IPS-18a (cell line): Measurements from ENCODE around the gene TMEM163.
"Not testable (repeated sequence)": the region's sequence is repeated elsewhere in the genome, so short reads cannot be mapped to it uniquely, and the experiment has no call there.

ENCODE experiments used
- H3K27ac ChIP-seq: one replicate; pipeline ENCODE4 v1.5.1; 2013; ENCODE audit warnings: low read length
- H3K27me3 ChIP-seq: one replicate; pipeline ENCODE4 v1.6.1; 2013; ENCODE audit warnings: mild to moderate bottlenecking, low read length; ENCODE audit not compliant: control insufficient read depth, insufficient read depth
- H3K36me3 ChIP-seq: one replicate; pipeline ENCODE4 v1.6.1; 2013; ENCODE audit warnings: low read depth, low read length; ENCODE audit not compliant: control insufficient read depth
- H3K4me1 ChIP-seq: one replicate; pipeline ENCODE4 v1.6.1; 2013; ENCODE audit warnings: low read depth, low read length; ENCODE audit not compliant: control insufficient read depth
- H3K4me3 ChIP-seq: one replicate; pipeline ENCODE4 v1.5.1; 2013; ENCODE audit warnings: low read length
- H3K9ac ChIP-seq: one replicate; pipeline ENCODE4 v1.6.1; 2013; ENCODE audit warnings: mild to moderate bottlenecking, low read length, moderate library complexity
- H3K9me3 ChIP-seq: one replicate; pipeline ENCODE4 v1.6.1; 2013; ENCODE audit warnings: low read depth, low read length; ENCODE audit not compliant: control insufficient read depth

TMEM163 gene

GRCh38 chr2:134536296-134536695 lies 182.5 kb downstream of the TMEM163 start:
- Histone ChIP-seq H3K27me3 (no peaks in the 10 kb centered on the region), H3K4me3 (no peak overlapping the region), H3K9me3 (no peaks in the 10 kb centered on the region), H3K4me1 (peaks cover 12% of the 10 kb centered on the region), H3K27ac (no peak overlapping the region), H3K36me3 (no peaks in the 10 kb centered on the region), H3K9ac (no peak overlapping the region)

GRCh38 chr2:134532537-134532936 lies 186.3 kb downstream of the TMEM163 start:
- Histone ChIP-seq H3K27me3 (no peaks in the 10 kb centered on the region), H3K4me1 (peaks cover 12% of the 10 kb centered on the region), H3K36me3 (no peaks in the 10 kb centered on the region), H3K9me3 (no peaks in the 10 kb centered on the region), H3K27ac (no peak overlapping the region), H3K9ac (no peak overlapping the region), H3K4me3 (no peak overlapping the region)

- Histone ChIP-seq H3K4me3 (no peak overlapping the region), H3K27me3 (no peaks in the 10 kb centered on the region), H3K9ac (no peak overlapping the region), H3K9me3 (no peaks in the 10 kb centered on the region), H3K4me1 (peaks cover 6% of the 10 kb centered on the region), H3K27ac (no peak overlapping the region), H3K36me3 (no peaks in the 10 kb centered on the region)
Measured at GRCh38 chr2:134527381-134527780, 191.4 kb downstream of the TMEM163 start.

GRCh38 chr2:134522496-134523455 lies 196.0 kb downstream of the TMEM163 start:
- Histone ChIP-seq H3K27ac (no peak overlapping the region), H3K4me1 (no peaks in the 10 kb centered on the region), H3K9ac (no peak overlapping the region), H3K9me3 (no peaks in the 10 kb centered on the region), H3K27me3 (no peaks in the 10 kb centered on the region), H3K4me3 (no peak overlapping the region), H3K36me3 (no peaks in the 10 kb centered on the region)

- no peaks in the 10 kb centered on the region for H3K27me3 ChIP-seq
- H3K4me3 ChIP-seq, result no peak overlapping the region
- no peak overlapping the region for H3K9ac ChIP-seq
- H3K9me3 ChIP-seq, result no peaks in the 10 kb centered on the region
- H3K4me1 ChIP-seq, result peaks cover 4% of the 10 kb centered on the region
- H3K27ac ChIP-seq, result no peak overlapping the region
- no peaks in the 10 kb centered on the region for H3K36me3 ChIP-seq
Measured at GRCh38 chr2:134518101-134518500, 200.7 kb downstream of the TMEM163 start.

- H3K9ac ChIP-seq, result no peak overlapping the region
- H3K9me3 ChIP-seq, result no peaks in the 10 kb centered on the region
- no peak overlapping the region for H3K4me3 ChIP-seq
- H3K4me1 ChIP-seq, result peaks cover 4% of the 10 kb centered on the region
- no peak overlapping the region for H3K27ac ChIP-seq
- no peaks in the 10 kb centered on the region for H3K27me3 ChIP-seq
- H3K36me3 ChIP-seq, result no peaks in the 10 kb centered on the region
Measured at GRCh38 chr2:134515137-134515536, 203.7 kb downstream of the TMEM163 start.

- Histone ChIP-seq H3K9ac (no peak overlapping the region), H3K4me1 (peaks cover 4% of the 10 kb centered on the region), H3K4me3 (no peak overlapping the region), H3K9me3 (no peaks in the 10 kb centered on the region), H3K27ac (no peak overlapping the region), H3K27me3 (no peaks in the 10 kb centered on the region), H3K36me3 (no peaks in the 10 kb centered on the region)
Measured at GRCh38 chr2:134513465-134513804, 205.4 kb downstream of the TMEM163 start.

GRCh38 chr2:134512734-134513464 lies 205.9 kb downstream of the TMEM163 start:
- Histone ChIP-seq H3K9me3 (no peaks in the 10 kb centered on the region), H3K9ac (no peak overlapping the region), H3K4me1 (peaks cover 7% of the 10 kb centered on the region), H3K4me3 (no peak overlapping the region), H3K27ac (no peak overlapping the region), H3K27me3 (no peaks in the 10 kb centered on the region), H3K36me3 (no peaks in the 10 kb centered on the region)

- H3K9ac ChIP-seq, result no peak overlapping the region
- no peaks in the 10 kb centered on the region for H3K36me3 ChIP-seq
- H3K27ac ChIP-seq, result no peak overlapping the region
- H3K4me3 ChIP-seq, result no peak overlapping the region
- no peaks in the 10 kb centered on the region for H3K9me3 ChIP-seq
- H3K4me1 ChIP-seq, result peaks cover 3% of the 10 kb centered on the region
- H3K27me3 ChIP-seq, result no peaks in the 10 kb centered on the region
Measured at GRCh38 chr2:134508391-134508790, 210.4 kb downstream of the TMEM163 start.

- Histone ChIP-seq H3K27ac (no peak overlapping the region), H3K4me3 (no peak overlapping the region), H3K9ac (no peak overlapping the region), H3K9me3 (no peaks in the 10 kb centered on the region), H3K4me1 (peaks cover 3% of the 10 kb centered on the region), H3K36me3 (no peaks in the 10 kb centered on the region), H3K27me3 (no peaks in the 10 kb centered on the region)
Measured at GRCh38 chr2:134507697-134508096, 211.1 kb downstream of the TMEM163 start.

- H3K9ac ChIP-seq, H3K4me1 ChIP-seq, H3K27me3 ChIP-seq, H3K27ac ChIP-seq, H3K36me3 ChIP-seq, H3K4me3 ChIP-seq, H3K9me3 ChIP-seq: not testable (repeated sequence)
Measured at GRCh38 chr2:134507159-134507558, 211.6 kb downstream of the TMEM163 start.
